MM.1S (cell line): ENCODE measurements around the gene PCDHA8.
"Not testable (repeated sequence)": the region's sequence is repeated elsewhere in the genome, so short reads cannot be mapped to it uniquely, and the experiment has no call there.

Source experiments
- CTCF ChIP-seq: fragments of 300-600 bp; sonication (generic); IDR thresholded peaks from 2 replicates; pipeline ENCODE4 v1.5.1; 2016; ENCODE audit warnings: antibody characterized with exemption, low read length, mixed read lengths
- EZH2 ChIP-seq: fragments of 300-600 bp; sonication (generic); optimal IDR thresholded peaks from 2 replicates; pipeline ENCODE3; 2017; ENCODE audit warnings: low read depth, mild to moderate bottlenecking, antibody characterized with exemption, low read length, mixed read lengths
- EZH2phosphoT487 ChIP-seq: fragments of 300-600 bp; sonication (generic); IDR thresholded peaks from 2 replicates; pipeline ENCODE4 v1.6.1; 2018; ENCODE audit warnings: antibody characterized with exemption, low read length

- TF ChIP-seq CTCF, EZH2, EZH2phosphoT487: not testable (repeated sequence)
These were observed 44.8 kb upstream of the PCDHA8 start for GRCh38 chr5:140796072-140796717.
